GM13977 (cell line): ENCODE measurements around the gene SPATS2.
"Not testable (repeated sequence)": the region's sequence is repeated elsewhere in the genome, so short reads cannot be mapped to it uniquely, and the experiment has no call there.

Experiments used
- DNase-seq: peaks from one replicate; pipeline ENCODE4 v3.0.0; 2012; ENCODE audit warnings: low spot score
- in situ Hi-C: fragments of 300-500 bp; cut with MboI; formaldehyde crosslinking; loops from one replicate; pipeline ENCODE4 v1.12.0; 2022; ENCODE audit warnings: low sequenced_read_pairs, low pct_unique_long_range_greater_than_20kb, mixed read lengths, inconsistent platforms; ENCODE audit not compliant: unreplicated experiment
- TF ChIP-seq, protein P1 (sequence below): IDR thresholded peaks from 2 replicates; pipeline ENCODE4 v1.5.1; 2012; ENCODE audit warnings: mild to moderate bottlenecking, control low read depth; ENCODE audit not compliant: insufficient read depth; ENCODE audit errors: extremely low read depth, missing control alignments

SPATS2 gene

DNA sequence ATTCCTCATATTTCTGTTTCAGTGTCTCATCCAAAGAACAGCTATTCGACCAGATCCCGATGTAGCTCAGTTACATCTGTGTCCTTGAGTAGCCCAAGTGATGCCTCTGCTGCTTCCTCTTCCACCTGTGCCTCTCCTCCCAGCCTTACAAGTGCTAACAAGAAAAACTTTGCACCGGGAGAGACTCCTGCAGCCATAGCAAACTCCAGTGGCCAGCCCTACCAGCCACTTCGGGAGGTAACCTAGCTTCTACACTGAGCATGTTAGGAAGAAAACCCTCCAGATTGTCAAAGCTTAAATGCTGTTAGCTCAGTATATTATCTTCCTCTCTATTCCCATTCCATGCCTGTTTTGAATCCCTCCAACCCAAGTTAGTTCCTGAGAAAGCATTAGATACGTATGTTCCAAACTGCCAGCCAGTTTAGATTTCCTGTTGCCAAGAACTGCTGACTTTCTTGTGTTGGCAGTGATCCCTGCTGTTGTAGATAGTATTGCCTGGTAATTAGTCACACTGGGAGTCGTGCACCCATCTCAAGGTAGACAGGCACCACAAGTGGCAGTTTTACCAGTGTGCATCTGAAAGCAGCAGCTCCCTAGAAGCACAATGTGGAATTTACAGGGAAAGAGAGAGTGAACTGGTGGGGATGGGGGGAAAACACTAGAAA is 157.5 kb downstream of the SPATS2 start:
- in situ Hi-C loops, result no loop called here
- TF ChIP-seq, protein P1, sequence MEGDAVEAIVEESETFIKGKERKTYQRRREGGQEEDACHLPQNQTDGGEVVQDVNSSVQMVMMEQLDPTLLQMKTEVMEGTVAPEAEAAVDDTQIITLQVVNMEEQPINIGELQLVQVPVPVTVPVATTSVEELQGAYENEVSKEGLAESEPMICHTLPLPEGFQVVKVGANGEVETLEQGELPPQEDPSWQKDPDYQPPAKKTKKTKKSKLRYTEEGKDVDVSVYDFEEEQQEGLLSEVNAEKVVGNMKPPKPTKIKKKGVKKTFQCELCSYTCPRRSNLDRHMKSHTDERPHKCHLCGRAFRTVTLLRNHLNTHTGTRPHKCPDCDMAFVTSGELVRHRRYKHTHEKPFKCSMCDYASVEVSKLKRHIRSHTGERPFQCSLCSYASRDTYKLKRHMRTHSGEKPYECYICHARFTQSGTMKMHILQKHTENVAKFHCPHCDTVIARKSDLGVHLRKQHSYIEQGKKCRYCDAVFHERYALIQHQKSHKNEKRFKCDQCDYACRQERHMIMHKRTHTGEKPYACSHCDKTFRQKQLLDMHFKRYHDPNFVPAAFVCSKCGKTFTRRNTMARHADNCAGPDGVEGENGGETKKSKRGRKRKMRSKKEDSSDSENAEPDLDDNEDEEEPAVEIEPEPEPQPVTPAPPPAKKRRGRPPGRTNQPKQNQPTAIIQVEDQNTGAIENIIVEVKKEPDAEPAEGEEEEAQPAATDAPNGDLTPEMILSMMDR, result no peak
- DNase-seq, result no peak

DNA sequence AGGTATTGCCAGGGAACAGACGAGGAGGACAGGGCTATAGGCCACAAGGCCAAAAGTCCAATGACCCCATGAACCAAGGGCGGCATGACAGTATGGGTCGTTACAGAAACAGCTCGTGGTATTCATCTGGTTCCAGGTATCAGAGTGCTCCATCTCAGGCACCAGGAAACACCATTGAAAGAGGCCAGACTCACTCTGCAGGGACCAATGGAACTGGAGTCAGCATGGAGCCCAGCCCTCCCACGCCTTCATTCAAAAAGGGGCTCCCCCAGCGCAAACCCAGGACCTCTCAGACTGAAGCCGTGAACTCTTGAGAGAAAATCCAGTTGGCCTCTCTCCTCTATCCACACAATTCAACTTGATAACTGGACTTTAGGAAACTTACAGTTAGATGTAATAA is 158.7 kb downstream of the SPATS2 start:
- no peak for DNase-seq
- TF ChIP-seq, protein P1, result no peak
- in situ Hi-C loops, result no loop called here

DNA sequence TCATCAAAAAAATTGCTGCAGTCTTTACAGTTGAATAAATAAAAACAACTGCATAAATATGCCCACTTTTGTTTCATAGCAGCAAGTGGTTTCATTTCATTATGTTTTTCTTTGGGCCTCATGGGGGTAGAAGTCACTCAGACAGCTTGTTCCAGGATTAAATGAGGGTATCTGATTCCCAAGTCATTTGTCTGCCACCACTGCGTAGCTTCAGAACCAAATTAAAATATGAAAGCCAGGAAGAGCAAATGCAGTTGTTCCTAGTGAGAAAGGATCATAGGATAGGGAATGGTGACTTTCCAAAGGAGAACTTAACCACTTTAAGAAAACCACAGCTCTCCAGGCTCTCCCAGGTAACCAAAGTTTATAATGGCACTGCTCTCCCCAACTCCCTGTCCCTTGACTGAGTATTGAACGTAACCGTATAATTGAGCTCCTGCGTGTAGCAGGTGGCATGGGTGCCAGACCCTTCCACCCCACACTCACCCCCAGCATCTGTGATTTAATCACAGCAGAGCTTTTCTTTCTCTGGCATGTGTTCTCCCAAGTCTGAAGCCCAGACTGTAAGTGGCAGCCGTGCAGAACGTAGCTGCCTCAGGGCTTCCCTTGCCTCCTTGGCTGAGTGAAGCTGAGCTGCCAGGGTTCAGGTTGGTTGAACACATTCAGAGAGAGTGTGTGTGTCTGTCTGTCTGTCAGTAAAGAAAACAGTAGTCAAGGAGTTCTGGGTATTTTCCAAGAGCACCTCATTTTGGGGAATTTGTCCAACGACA is 160.3 kb downstream of the SPATS2 start:
- in situ Hi-C loops, result no loop called here
- TF ChIP-seq, protein P1, result no peak
- no peak for DNase-seq

DNA sequence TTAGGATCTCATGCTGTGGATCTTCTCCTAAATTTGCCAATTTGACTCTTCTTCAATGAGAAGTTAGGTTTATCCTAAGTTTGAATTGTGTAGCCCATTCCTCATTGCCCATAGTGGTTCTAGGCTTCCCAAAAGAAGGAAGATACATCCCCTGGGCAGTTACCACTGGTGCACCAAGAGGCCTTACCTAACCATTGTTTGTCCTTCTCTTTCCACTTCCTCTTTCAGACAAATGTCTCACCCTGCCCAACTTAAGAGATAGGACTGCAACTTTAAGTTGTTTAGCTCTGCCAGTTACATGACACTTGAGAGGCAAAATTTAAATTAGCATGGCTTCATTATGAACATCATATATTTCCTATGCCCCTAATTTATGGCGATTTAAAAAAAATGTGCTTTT is 162.2 kb downstream of the SPATS2 start:
- DNase-seq, result no peak
- in situ Hi-C loops, result no loop called here
- TF ChIP-seq, protein P1, result no peak

DNA sequence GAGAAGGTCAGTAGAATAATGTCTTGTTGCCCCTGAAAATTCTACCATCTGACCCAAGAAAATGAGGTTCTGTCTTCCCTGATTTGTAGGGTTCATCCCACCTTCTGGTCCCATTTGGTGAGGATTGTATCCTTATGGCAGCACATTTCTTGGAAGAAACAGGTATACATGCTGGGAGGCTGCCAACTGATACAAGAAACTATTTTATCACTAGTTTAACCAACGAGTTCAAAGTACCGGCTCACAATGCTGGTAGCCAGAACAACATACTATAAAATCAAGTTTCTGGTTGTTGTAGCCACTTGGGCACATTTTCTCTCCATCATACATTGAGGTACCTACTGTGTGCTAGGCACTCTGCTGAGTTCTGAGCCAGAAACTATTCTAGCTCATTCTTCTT is 164.5 kb downstream of the SPATS2 start:
- no peak for DNase-seq
- in situ Hi-C loops, result no loop called here
- TF ChIP-seq, protein P1, result no peak

DNA sequence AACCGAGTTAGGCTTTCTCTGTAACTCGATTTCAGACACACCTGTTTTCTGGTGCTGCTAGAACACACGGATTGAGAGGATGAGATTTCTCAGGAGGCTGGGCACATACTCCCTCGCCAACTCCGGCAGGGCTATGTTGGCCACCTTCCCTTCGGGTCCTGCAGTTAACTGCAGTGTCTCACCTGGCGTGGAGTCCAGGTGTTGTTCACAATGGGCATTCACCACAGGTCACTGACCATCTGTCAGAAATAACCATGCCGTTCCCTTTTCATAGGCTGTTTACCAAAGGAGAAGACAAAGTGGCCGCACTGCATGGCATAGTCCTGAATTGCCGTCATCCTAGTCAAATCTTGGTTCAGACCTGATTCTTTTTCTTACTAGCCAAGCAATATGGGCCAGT is 166.1 kb downstream of the SPATS2 start:
- TF ChIP-seq, protein P1, result no peak
- no peak for DNase-seq
- in situ Hi-C loops, result no loop called here

DNA sequence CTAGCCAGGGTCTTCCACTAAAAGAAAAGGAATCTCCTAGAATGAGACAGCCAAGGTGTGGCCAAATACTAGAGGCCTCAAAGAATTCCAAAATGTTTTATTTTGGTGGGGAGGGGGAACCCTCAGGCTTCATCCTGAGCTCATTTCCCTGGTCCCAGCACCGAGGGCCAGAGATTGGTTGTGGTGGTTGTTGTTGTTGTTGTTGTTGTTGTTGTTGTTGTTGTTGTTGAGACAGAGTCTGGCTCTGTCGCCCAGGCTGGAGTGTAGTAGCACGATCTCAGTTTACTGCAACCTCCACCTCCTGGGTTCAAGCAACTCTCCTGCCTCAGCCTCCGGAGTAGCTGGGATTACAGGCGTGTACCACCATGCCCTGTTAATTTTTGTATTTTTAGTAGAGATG is 166.9 kb downstream of the SPATS2 start:
- in situ Hi-C loops, DNase-seq: not testable (repeated sequence)
